Mucosa of descending colon (tissue), 3 donors: Measurements from ENCODE around the gene SPAG9. TPM values are rescaled to one million over a fixed set of nuclear protein-coding genes. Genes with fewer than 3 reads are reported as not detected.

Experiments
- ATAC-seq: fragments of 200-7000 bp; cut with Tn5 transposase; one replicate; pipeline ENCODE4 v1.9.1; 2020; ENCODE audit warnings: mild to moderate bottlenecking, moderate library complexity
- DNase-seq, 3 donors: peaks; one replicate each; pipeline ENCODE4 v3.0.0-alpha.2; 2020
- H3K36me3 ChIP-seq: fragments of 200-600 bp; one replicate; pipeline ENCODE4 v1.8.0; 2021; ENCODE audit warnings: low read depth, mild to moderate bottlenecking
- H3K4me1 ChIP-seq: fragments of 200-600 bp; one replicate; pipeline ENCODE4 v1.8.0; 2021; ENCODE audit warnings: low read depth, mild to moderate bottlenecking
- H3K4me3 ChIP-seq: fragments of 200-600 bp; one replicate; pipeline ENCODE4 v1.8.0; 2021; ENCODE audit warnings: mild to moderate bottlenecking
- H3K9me3 ChIP-seq: fragments of 200-600 bp; one replicate; pipeline ENCODE4 v1.8.0; 2021; ENCODE audit warnings: mild to moderate bottlenecking
- intact Hi-C, 2 donors: fragments of 100-400 bp; cut with DNase I in 1 of 2; cut with micrococcal nuclease in 1 of 2; formaldehyde crosslinking; loops; one replicate each; pipeline versions ENCODE4 v1.11.0 to v1.11.1; 2022; cut with DNase I, micrococcal nuclease
- total RNA-seq, 3 donors: library from RNA; stranded (reverse); fragmentation: NEBNext Ultra II Directional in 2 of 3; extraction: Animal tissue kit (Norgen Biotek cat#: 25700) in 2 of 3; gene quantifications; one replicate each; pipeline versions ENCODE4 v1.2.1 to v1.2.4, GENCODE V29; 2021 to 2023
- TF ChIP-seq, protein P1 (sequence below): fragments of 200-600 bp; IDR thresholded peaks from one replicate; pipeline ENCODE4 v1.8.0; 2022; ENCODE audit warnings: antibody characterized with exemption, mild to moderate bottlenecking
- donor health status: DM: no; HTN: no; CAD: no; lungs with moderate emphysema.
- donor health status: DM: no; HTN: no; CAD: no.
- donor health status: DM: no; HTN: yes; CAD: no.

The SPAG9 gene
- total RNA-seq, 3 donors from 2014 or later, result 64.1 to 96.7 (median 79.8) TPM

DNA sequence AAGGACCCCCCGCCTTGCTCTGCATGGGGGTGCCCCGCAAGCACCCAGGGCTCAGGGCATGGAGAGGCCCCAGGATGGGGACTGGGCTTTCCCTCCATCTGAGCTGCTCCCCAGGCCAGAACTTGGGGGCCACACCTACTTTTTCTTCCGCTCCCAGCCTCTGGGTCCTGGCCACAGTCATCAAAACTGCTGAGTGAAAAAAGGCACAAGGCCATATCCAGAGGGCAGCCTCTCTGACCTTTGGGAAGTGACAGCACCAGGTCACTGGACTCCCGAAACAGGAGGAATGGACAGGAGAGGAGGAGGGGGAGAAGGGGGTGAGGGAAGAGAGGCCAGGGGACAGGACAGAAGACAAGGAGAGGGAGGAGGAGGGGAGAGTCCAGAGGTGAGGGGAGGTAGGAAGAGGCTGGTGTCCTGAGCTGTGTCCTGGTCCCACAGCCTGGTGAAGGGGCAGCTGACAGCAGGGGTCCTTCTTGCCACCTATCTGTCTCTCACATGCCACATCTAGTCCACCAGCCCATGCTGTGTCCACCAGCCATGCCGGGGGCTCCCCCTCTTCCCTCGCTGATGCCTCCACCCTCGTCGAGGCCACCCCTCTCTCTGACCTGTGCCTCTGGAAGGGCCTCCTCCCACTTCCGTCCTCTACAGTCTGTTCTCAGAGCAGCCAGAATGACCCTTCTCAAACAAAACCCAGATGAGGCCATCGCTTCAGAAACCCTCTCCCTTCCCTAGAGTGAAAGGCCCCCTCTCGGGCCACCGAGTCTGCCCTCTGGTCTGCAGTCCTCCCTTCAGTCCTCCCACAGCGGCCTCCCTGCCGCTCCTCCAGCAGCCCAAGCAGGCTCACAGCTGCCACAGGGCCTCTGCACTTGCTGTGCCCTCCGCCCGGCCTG lies 180.6 kb downstream of the SPAG9 start:
- TF ChIP-seq, protein P1, sequence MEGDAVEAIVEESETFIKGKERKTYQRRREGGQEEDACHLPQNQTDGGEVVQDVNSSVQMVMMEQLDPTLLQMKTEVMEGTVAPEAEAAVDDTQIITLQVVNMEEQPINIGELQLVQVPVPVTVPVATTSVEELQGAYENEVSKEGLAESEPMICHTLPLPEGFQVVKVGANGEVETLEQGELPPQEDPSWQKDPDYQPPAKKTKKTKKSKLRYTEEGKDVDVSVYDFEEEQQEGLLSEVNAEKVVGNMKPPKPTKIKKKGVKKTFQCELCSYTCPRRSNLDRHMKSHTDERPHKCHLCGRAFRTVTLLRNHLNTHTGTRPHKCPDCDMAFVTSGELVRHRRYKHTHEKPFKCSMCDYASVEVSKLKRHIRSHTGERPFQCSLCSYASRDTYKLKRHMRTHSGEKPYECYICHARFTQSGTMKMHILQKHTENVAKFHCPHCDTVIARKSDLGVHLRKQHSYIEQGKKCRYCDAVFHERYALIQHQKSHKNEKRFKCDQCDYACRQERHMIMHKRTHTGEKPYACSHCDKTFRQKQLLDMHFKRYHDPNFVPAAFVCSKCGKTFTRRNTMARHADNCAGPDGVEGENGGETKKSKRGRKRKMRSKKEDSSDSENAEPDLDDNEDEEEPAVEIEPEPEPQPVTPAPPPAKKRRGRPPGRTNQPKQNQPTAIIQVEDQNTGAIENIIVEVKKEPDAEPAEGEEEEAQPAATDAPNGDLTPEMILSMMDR, result no peak
- DNase-seq (peak in 1 of 3 donors; percentile 48), ATAC-seq (no peak)
- Histone ChIP-seq H3K36me3 (no peaks in the 10 kb centered on the region), H3K9me3 (no peaks in the 10 kb centered on the region), H3K4me3 (no peak overlapping the region), H3K4me1 (peaks cover 29% of the 10 kb centered on the region)
- intact Hi-C loops, result no loop called here

DNA sequence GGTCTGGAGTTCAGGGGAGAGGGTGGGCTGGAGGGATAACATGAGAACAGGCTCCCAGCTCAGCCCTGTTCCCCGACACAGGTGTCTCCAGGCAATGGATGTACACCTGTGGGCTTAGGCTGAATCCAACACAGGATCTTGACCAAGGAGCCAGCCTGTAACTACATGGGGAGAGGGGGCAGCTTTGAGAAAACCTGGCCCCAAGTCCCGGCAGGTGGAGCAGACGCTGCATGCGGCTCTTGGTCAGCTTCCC lies 181.2 kb downstream of the SPAG9 start:
- DNase-seq (no peak), ATAC-seq (no peak)
- intact Hi-C loops, result no loop called here
- no peaks in the 10 kb centered on the region for H3K36me3 ChIP-seq
- no peaks in the 10 kb centered on the region for H3K9me3 ChIP-seq
- TF ChIP-seq, protein P1, result no peak
- peaks cover 23% of the 10 kb centered on the region for H3K4me1 ChIP-seq
- H3K4me3 ChIP-seq, result no peak overlapping the region

DNA sequence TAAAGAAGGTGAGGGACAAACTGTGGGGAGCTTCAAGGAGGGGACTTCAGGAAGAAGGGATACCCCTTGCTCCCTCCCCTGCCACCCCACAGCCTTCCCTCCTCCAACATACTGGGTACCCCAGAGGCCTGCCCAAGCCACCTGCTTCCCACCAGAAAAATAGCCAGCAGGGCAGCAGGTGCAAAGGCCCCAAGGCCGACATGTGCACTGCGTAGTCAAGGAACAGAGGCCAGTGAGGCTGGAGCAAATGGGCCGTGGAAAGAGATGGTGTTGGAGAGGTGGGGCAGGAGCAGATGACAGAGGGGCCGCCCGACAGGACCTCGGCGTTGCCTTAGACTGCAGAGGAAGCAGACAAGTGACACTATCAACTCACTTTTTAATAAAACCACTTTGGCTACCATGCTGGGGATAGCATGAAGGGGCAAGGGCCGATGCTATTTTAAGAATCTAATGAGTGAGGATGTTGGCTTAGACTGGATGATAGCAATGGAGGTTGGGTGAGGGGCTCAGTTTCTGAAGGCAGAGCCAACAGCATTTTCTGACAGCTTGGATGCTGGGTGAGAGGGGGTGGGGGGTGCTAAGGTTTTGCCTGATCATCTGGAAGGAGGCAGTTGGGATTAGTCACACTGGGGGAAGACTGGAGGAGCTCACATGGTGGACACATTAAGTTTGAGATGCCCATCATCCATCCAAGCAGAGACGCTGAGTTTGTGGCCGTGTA lies 181.7 kb downstream of the SPAG9 start:
- intact Hi-C loops, result no loop called here
- ATAC-seq (no peak), DNase-seq (peak in 2 of 3 donors; percentile 12 to 37)
- Histone ChIP-seq H3K9me3 (no peaks in the 10 kb centered on the region), H3K36me3 (no peaks in the 10 kb centered on the region), H3K4me1 (peaks cover 23% of the 10 kb centered on the region), H3K4me3 (no peak overlapping the region)
- TF ChIP-seq, protein P1, result no peak

DNA sequence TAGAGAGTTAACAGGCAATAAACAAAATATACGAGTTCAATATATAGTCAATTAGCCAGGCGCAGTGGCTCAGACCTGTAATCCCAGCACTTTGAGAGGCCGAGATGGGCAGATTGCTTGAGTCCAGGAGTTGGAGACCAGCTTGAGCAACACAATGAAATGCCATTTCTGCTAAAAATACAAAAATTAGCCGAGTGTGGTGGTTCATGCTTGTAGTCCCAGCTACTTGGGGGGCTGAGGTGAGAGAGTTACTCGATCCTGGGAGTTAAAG lies 184.7 kb downstream of the SPAG9 start:
- ATAC-seq, result no peak
- DNase-seq, result no peak
- intact Hi-C loops, result no loop called here
- Histone ChIP-seq H3K36me3 (no peaks in the 10 kb centered on the region), H3K4me3 (no peak overlapping the region), H3K4me1 (peaks cover 17% of the 10 kb centered on the region), H3K9me3 (no peaks in the 10 kb centered on the region)
- TF ChIP-seq, protein P1, result no peak

DNA sequence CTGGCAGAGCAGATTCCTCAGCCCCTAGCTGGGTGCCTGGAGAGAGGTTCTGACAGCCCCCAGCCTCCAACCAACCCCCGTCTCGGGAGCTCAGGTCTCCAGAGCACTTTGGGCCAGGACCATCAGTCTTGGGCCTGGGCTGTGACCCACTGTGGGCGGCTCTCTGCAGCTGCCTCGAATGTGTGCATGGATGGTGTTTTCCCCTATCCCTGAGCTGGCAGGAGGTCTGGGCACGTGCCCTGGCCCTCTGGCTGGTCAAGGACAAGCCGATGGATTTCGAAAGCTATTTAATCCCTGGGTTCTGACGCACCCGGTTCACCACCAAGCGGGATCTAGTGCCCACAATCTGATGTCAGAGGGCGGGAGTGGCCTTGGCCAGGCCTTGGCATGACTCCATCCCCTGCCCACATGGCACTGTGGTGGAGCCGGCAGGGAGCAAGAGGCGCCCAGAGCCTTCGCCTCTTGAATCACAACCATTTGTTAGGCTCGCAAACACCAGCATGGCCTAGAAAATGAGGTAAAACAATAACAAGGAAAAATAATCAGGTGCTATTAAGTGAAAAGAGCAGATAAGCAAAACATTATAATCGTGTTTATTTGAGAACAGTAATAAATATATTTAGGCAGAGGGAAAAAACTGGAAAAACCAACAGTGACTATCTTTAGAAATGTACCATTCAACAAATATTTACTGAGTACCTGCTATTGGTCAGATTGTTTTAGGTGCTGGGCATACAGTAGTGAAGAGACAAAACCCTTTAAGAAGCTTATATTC lies 185.3 kb downstream of the SPAG9 start:
- peaks cover 17% of the 10 kb centered on the region for H3K4me1 ChIP-seq
- peak in 2 of 3 donors; percentile 68 to 73 for DNase-seq
- TF ChIP-seq, protein P1, result no peak

More for the DNA sequence above, 185.3 kb downstream of the SPAG9 start:
- ATAC-seq, result peak; percentile 69
- Histone ChIP-seq H3K4me3 (no peak overlapping the region), H3K36me3 (no peaks in the 10 kb centered on the region), H3K9me3 (no peaks in the 10 kb centered on the region)
- intact Hi-C loops, result no loop called here
